Uterus (tissue), 2 donors: ENCODE results near the gene RPS6KL1.

Source experiments
- CTCF ChIP-seq, 4 experiments: fragments of 200-600 bp in 2 of 4; fragments of 450-650 bp in 2 of 4; sonication (generic) in 2 of 4; IDR thresholded peaks; one replicate each; pipeline ENCODE4 v1.5.1; 2016 to 2019; ENCODE audit warnings: antibody characterized with exemption in 4 of 4, mild to moderate bottlenecking in 2 of 4, moderate library complexity in 1 of 4
- POLR2A ChIP-seq, 2 donors: fragments of 450-650 bp; IDR thresholded peaks; one replicate each; pipeline ENCODE4 v1.6.1; 2016; ENCODE audit warnings: antibody characterized with exemption in 2 of 2, mild to moderate bottlenecking in 1 of 2, moderate library complexity in 1 of 2

GRCh38 chr14:74927225-74927624 lies 4.2 kb upstream of the RPS6KL1 start:
- no peak for TF ChIP-seq CTCF (IDR thresholded peaks at IDR 0.05)
- TF ChIP-seq POLR2A (IDR thresholded peaks at IDR 0.05) = no peak
